WTC11 (cell line): ENCODE results near the gene KIF22.

Experiments
- AR ChIP-seq: fragments of 250-450 bp; sonication (Bioruptor Pico); IDR thresholded peaks from 2 replicates; pipeline ENCODE4 v1.9.0; 2021; ENCODE audit warnings: mild to moderate bottlenecking
- ELF4 ChIP-seq: sonication (generic); formaldehyde crosslinking; IDR thresholded peaks from 2 replicates; pipeline ENCODE4 v1.8.1; 2022; ENCODE audit warnings: low read depth, mild to moderate bottlenecking, moderate library complexity, missing genetic modification reagents
- JAZF1 ChIP-seq: fragments of 250-450 bp; sonication (Bioruptor Pico); IDR thresholded peaks from 2 replicates; pipeline ENCODE4 v1.9.0; 2021; ENCODE audit warnings: moderate library complexity, mild to moderate bottlenecking, inconsistent platforms
- NR2C2 ChIP-seq: sonication (generic); formaldehyde crosslinking; IDR thresholded peaks from 2 replicates; pipeline ENCODE4 v1.8.0; 2022; ENCODE audit warnings: mild to moderate bottlenecking, missing genetic modification reagents
- PREB ChIP-seq: sonication (generic); formaldehyde crosslinking; IDR thresholded peaks from 2 replicates; pipeline ENCODE4 v1.8.1; 2022; ENCODE audit warnings: mild to moderate bottlenecking, missing genetic modification reagents, moderate library complexity, borderline replicate concordance
- PRRX2 ChIP-seq: fragments of 250-450 bp; sonication (Bioruptor Pico); IDR thresholded peaks from 2 replicates; pipeline ENCODE4 v1.8.0; 2021; ENCODE audit warnings: mild to moderate bottlenecking
- STAT6 ChIP-seq: sonication (generic); formaldehyde crosslinking; conservative IDR thresholded peaks from 2 replicates; pipeline ENCODE4 v1.8.1; 2023; ENCODE audit warnings: mild to moderate bottlenecking, low read depth, missing genetic modification reagents, moderate library complexity
- ZBTB21 ChIP-seq: sonication (generic); formaldehyde crosslinking; IDR thresholded peaks from 2 replicates; pipeline ENCODE4 v1.8.1; 2023; ENCODE audit warnings: mild to moderate bottlenecking, missing genetic modification reagents, borderline replicate concordance
- ZNF425 ChIP-seq: fragments of 250-450 bp; sonication (Bioruptor Pico); conservative IDR thresholded peaks from 2 replicates; pipeline ENCODE4 v1.9.0; 2021; ENCODE audit warnings: mild to moderate bottlenecking
- ZNF512 ChIP-seq: sonication (generic); formaldehyde crosslinking; IDR thresholded peaks from 2 replicates; pipeline ENCODE4 v1.8.1; 2022; ENCODE audit warnings: missing genetic modification reagents, borderline replicate concordance
- TF ChIP-seq, protein P1 (sequence below): fragments of 200-600 bp; IDR thresholded peaks from 2 replicates; pipeline ENCODE4 v1.8.0; 2022; ENCODE audit warnings: antibody characterized with exemption
- TF ChIP-seq, protein P2 (sequence below): sonication (generic); formaldehyde crosslinking; IDR thresholded peaks from 2 replicates; pipeline ENCODE4 v1.8.0; 2022; ENCODE audit warnings: mild to moderate bottlenecking, missing genetic modification reagents
- TF ChIP-seq, protein P3 (sequence below): sonication (generic); formaldehyde crosslinking; IDR thresholded peaks from 2 replicates; pipeline ENCODE4 v1.8.0; 2023; ENCODE audit warnings: missing genetic modification reagents, mild to moderate bottlenecking, borderline replicate concordance

DNA sequence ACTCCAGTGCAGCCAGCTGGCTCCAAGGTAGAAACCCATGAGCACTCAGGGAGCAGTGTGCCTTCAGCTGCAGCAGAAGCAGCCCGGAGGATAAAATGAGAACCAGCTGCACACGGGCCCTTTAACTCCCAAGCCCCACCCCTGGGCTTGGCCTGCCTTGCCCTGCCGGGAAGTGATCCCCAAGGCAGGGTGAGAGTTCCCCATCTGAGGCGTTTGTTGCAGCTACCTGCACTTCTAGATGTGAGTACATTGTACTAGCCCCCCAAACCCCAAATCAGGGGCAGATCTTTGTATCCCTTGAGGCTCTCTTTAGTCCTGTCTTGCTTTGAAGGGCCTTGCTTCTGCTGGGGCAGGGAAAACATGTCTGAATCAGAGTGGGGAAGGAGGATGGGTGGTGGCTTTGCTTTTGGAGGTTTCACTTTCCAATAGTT is 29.7 kb downstream of the KIF22 start, which contains the start of gene MVP:
- TF ChIP-seq, protein P1, sequence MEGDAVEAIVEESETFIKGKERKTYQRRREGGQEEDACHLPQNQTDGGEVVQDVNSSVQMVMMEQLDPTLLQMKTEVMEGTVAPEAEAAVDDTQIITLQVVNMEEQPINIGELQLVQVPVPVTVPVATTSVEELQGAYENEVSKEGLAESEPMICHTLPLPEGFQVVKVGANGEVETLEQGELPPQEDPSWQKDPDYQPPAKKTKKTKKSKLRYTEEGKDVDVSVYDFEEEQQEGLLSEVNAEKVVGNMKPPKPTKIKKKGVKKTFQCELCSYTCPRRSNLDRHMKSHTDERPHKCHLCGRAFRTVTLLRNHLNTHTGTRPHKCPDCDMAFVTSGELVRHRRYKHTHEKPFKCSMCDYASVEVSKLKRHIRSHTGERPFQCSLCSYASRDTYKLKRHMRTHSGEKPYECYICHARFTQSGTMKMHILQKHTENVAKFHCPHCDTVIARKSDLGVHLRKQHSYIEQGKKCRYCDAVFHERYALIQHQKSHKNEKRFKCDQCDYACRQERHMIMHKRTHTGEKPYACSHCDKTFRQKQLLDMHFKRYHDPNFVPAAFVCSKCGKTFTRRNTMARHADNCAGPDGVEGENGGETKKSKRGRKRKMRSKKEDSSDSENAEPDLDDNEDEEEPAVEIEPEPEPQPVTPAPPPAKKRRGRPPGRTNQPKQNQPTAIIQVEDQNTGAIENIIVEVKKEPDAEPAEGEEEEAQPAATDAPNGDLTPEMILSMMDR = no peak
- no peak for TF ChIP-seq AR (CRISPR knock-in tag)
- TF ChIP-seq PRRX2 (CRISPR knock-in tag) = no peak
- no peak for TF ChIP-seq PREB (CRISPR knock-in tag)
- no peak for TF ChIP-seq JAZF1 (CRISPR knock-in tag)
- TF ChIP-seq, protein P2, sequence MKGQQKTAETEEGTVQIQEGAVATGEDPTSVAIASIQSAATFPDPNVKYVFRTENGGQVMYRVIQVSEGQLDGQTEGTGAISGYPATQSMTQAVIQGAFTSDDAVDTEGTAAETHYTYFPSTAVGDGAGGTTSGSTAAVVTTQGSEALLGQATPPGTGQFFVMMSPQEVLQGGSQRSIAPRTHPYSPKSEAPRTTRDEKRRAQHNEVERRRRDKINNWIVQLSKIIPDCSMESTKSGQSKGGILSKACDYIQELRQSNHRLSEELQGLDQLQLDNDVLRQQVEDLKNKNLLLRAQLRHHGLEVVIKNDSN (CRISPR knock-in tag) = no peak
- TF ChIP-seq ELF4 (CRISPR knock-in tag) = no peak
- TF ChIP-seq ZNF512 = no peak
- no peak for TF ChIP-seq STAT6 (CRISPR knock-in tag)
- no peak for TF ChIP-seq ZBTB21 (CRISPR knock-in tag)
- no peak for TF ChIP-seq NR2C2 (CRISPR knock-in tag)
- no peak for TF ChIP-seq ZNF425
- TF ChIP-seq, protein P3, sequence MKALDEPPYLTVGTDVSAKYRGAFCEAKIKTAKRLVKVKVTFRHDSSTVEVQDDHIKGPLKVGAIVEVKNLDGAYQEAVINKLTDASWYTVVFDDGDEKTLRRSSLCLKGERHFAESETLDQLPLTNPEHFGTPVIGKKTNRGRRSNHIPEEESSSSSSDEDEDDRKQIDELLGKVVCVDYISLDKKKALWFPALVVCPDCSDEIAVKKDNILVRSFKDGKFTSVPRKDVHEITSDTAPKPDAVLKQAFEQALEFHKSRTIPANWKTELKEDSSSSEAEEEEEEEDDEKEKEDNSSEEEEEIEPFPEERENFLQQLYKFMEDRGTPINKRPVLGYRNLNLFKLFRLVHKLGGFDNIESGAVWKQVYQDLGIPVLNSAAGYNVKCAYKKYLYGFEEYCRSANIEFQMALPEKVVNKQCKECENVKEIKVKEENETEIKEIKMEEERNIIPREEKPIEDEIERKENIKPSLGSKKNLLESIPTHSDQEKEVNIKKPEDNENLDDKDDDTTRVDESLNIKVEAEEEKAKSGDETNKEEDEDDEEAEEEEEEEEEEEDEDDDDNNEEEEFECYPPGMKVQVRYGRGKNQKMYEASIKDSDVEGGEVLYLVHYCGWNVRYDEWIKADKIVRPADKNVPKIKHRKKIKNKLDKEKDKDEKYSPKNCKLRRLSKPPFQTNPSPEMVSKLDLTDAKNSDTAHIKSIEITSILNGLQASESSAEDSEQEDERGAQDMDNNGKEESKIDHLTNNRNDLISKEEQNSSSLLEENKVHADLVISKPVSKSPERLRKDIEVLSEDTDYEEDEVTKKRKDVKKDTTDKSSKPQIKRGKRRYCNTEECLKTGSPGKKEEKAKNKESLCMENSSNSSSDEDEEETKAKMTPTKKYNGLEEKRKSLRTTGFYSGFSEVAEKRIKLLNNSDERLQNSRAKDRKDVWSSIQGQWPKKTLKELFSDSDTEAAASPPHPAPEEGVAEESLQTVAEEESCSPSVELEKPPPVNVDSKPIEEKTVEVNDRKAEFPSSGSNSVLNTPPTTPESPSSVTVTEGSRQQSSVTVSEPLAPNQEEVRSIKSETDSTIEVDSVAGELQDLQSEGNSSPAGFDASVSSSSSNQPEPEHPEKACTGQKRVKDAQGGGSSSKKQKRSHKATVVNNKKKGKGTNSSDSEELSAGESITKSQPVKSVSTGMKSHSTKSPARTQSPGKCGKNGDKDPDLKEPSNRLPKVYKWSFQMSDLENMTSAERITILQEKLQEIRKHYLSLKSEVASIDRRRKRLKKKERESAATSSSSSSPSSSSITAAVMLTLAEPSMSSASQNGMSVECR (CRISPR knock-in tag) = no peak
